ENCODE data around the gene COL6A2.
"Not testable (repeated sequence)": the region's sequence is repeated elsewhere in the genome, so short reads cannot be mapped to it uniquely, and the experiment has no call there.

The COL6A2 gene

GRCh38 chr21:46176443-46177129 is 78.7 kb downstream of the COL6A2 start:
- not testable (repeated sequence) for DNase-seq (ENCODE audit: low read depth)

- no peak for DNase-seq (ENCODE audit: low read depth)
Observed at GRCh38 chr21:46178961-46179360, 81.0 kb downstream of the COL6A2 start.
